Vagina (tissue), 2 donors: ENCODE measurements around the gene FUCA1. TPM values are rescaled to one million over a fixed set of nuclear protein-coding genes. Genes with fewer than 3 reads are reported as not detected.

ENCODE experiments used
- DNase-seq, 2 donors: peaks; one replicate each; pipeline ENCODE4 v3.0.0-alpha.2; 2017; ENCODE audit errors: extremely low spot score in 2 of 2
- H3K27ac ChIP-seq: fragments of 200-600 bp; sonication (generic); one replicate; pipeline ENCODE4 v1.5.1; 2019
- H3K27me3 ChIP-seq: fragments of 200-600 bp; sonication (generic); one replicate; pipeline ENCODE4 v1.5.1; 2019
- H3K36me3 ChIP-seq, 2 donors: fragments of 200-600 bp; sonication (generic); one replicate each; pipeline ENCODE4 v1.5.1; 2017 to 2019
- H3K4me1 ChIP-seq: fragments of 200-600 bp; sonication (generic); one replicate; pipeline ENCODE4 v1.5.1; 2019
- H3K4me3 ChIP-seq, 2 donors: fragments of 200-600 bp; sonication (generic); 1 replicate in 1 of 2; 2 replicates in 1 of 2; pipeline ENCODE4 v1.5.1; 2016 to 2019
- H3K9me3 ChIP-seq: fragments of 200-600 bp; sonication (generic); one replicate; pipeline ENCODE4 v1.5.1; 2019
- POLR2A ChIP-seq, 2 donors: fragments of 450-650 bp; IDR thresholded peaks; one replicate each; pipeline ENCODE4 v1.6.1; 2017; ENCODE audit warnings: antibody characterized with exemption in 2 of 2, mild to moderate bottlenecking in 2 of 2, moderate library complexity in 2 of 2
- POLR2AphosphoS5 ChIP-seq, 2 donors: sonication (generic); formaldehyde crosslinking; IDR thresholded peaks; one replicate each; pipeline ENCODE4 v1.9.0; 2017; ENCODE audit warnings: antibody characterized with exemption in 2 of 2, mild to moderate bottlenecking in 2 of 2, low read depth in 1 of 2; ENCODE audit not compliant: insufficient read depth in 1 of 2
- intact Hi-C: fragments of 100-400 bp; cut with DNase I; formaldehyde crosslinking; loops from one replicate; pipeline ENCODE4 v1.15.1; 2023
- total RNA-seq: library from RNA; depleted of rRNA; stranded (reverse); fragments of >200 nt; gene quantifications from one replicate; pipeline ENCODE4 v1.2.3, GENCODE V29; 2016
- TF ChIP-seq, protein P1 (sequence below), 3 experiments: fragments of 450-650 bp in 2 of 3; fragments of 200-600 bp in 1 of 3; sonication (generic) in 1 of 3; IDR thresholded peaks; one replicate each; pipeline ENCODE4 v1.5.1; 2017 to 2019; ENCODE audit warnings: antibody characterized with exemption in 3 of 3, mild to moderate bottlenecking in 2 of 3, moderate library complexity in 2 of 3

FUCA1 gene
- total RNA-seq, 1 donor from 2014 or later, result 10.6 TPM

DNA sequence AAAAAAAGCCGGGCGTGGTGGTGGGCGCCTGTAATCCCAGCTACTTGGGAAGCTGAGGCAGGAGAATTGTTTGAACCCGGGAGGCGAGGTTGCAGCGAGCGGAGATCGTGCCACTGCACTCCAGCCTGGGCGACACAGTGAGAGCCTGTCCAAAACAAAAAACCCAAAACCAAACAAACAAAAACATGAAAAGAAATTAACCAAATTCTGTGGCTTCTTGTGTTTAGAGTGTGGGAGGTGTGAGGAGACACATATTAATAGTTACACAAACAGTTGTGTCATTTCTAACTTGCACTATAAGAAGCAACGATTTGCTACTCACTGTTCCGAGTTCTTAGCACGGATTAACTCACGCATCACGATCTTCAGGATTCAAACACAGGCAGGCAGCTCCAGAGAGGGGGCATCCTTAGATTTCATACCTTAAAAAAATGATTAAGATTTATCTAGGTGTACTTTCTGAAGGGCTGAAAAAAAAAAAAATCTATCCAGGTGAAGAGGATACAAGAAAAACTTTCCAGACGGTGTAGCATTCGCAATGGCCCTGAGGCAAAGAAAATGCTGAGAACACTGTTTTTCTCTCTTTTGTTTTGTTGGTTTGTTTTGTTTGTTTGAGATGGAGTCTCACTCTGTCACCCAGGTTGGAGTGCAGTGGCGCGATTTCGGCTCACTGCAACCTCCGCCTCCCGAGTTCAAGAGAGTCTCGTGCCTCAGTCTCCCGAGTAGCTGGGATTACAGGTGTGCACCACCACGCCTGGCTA lies 42.1 kb downstream of the FUCA1 start:
- peak overlapping the region; percentile 89 for H3K27ac ChIP-seq
- TF ChIP-seq, protein P1, sequence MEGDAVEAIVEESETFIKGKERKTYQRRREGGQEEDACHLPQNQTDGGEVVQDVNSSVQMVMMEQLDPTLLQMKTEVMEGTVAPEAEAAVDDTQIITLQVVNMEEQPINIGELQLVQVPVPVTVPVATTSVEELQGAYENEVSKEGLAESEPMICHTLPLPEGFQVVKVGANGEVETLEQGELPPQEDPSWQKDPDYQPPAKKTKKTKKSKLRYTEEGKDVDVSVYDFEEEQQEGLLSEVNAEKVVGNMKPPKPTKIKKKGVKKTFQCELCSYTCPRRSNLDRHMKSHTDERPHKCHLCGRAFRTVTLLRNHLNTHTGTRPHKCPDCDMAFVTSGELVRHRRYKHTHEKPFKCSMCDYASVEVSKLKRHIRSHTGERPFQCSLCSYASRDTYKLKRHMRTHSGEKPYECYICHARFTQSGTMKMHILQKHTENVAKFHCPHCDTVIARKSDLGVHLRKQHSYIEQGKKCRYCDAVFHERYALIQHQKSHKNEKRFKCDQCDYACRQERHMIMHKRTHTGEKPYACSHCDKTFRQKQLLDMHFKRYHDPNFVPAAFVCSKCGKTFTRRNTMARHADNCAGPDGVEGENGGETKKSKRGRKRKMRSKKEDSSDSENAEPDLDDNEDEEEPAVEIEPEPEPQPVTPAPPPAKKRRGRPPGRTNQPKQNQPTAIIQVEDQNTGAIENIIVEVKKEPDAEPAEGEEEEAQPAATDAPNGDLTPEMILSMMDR (IDR thresholded peaks at IDR 0.05), result no peak
- TF ChIP-seq POLR2A (IDR thresholded peaks at IDR 0.05) (no peak), POLR2AphosphoS5 (IDR thresholded peaks at IDR 0.05; ENCODE audit: insufficient read depth in 1 of 2, low read depth in 1 of 2) (no peak)

GRCh38 chr1:23825076-23825761 lies 42.9 kb downstream of the FUCA1 start, which contains the start of gene HMGCL:
Gene HMGCL, minus strand, starts transcription at chr1:23825429. Its CDS starts 14 bp downstream, at chr1:23825415.
- H3K4me3 ChIP-seq, result peak within 1 kb of the TSS; percentile 89 to 96
- TF ChIP-seq POLR2A (IDR thresholded peaks at IDR 0.05) (peak in 1 of 2 donors; percentile 88), POLR2AphosphoS5 (IDR thresholded peaks at IDR 0.05; ENCODE audit: insufficient read depth in 1 of 2, low read depth in 1 of 2) (peak; percentile 94 to 97)
- TF ChIP-seq, protein P1 (IDR thresholded peaks at IDR 0.05), result no peak
- DNase-seq, result peak in 1 of 2 donors; percentile 92
- H3K27me3 ChIP-seq, result no peaks in the 10 kb centered on the region
- H3K4me1 ChIP-seq, result peaks cover 8% of the 10 kb centered on the region
- H3K9me3 ChIP-seq, result no peaks in the 10 kb centered on the region
- intact Hi-C loops, result no loop called here
- peak within 1 kb of the TSS; percentile 89 for H3K27ac ChIP-seq
- H3K36me3 ChIP-seq, result no peaks in the 10 kb centered on the region

More for the DNA sequence above, 42.1 kb downstream of the FUCA1 start:
- Histone ChIP-seq H3K9me3 (no peaks in the 10 kb centered on the region), H3K27me3 (no peaks in the 10 kb centered on the region), H3K4me3 (peak overlapping the region; percentile 89 to 96), H3K36me3 (no peaks in the 10 kb centered on the region), H3K4me1 (peaks cover 8% of the 10 kb centered on the region)
- intact Hi-C loops, result no loop called here
- no peak for DNase-seq

DNA sequence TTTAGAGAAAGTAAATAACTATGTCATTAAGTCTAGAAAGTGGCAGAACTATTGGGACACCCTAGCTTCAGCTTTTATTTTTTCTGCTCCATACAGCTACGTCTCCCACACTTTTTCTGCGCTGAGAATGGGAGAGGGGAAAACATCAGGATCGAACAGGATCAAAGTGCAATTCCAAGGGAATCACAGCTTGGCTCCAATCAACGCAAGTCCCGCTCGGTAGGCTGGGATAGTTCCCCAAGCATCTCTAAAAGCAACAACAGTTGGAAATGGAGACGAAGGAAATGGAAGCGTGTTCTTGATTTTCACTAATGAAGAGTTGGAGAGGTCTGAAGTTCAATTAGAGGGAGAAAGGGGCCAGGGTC lies 43.4 kb downstream of the FUCA1 start:
- Histone ChIP-seq H3K9me3 (no peaks in the 10 kb centered on the region), H3K27ac (peak overlapping the region; percentile 89), H3K4me3 (peak overlapping the region; percentile 89 to 96), H3K36me3 (no peaks in the 10 kb centered on the region), H3K4me1 (peaks cover 8% of the 10 kb centered on the region), H3K27me3 (no peaks in the 10 kb centered on the region)
- DNase-seq, result no peak
- TF ChIP-seq POLR2A (IDR thresholded peaks at IDR 0.05) (no peak), POLR2AphosphoS5 (IDR thresholded peaks at IDR 0.05; ENCODE audit: insufficient read depth in 1 of 2, low read depth in 1 of 2) (no peak)
- TF ChIP-seq, protein P1 (IDR thresholded peaks at IDR 0.05), result no peak
- intact Hi-C loops, result no loop called here

GRCh38 chr1:23823767-23824166 lies 44.3 kb downstream of the FUCA1 start:
- Histone ChIP-seq H3K4me3 (no peak overlapping the region), H3K4me1 (peaks cover 8% of the 10 kb centered on the region), H3K27ac (no peak overlapping the region), H3K9me3 (no peaks in the 10 kb centered on the region), H3K27me3 (no peaks in the 10 kb centered on the region), H3K36me3 (no peaks in the 10 kb centered on the region)
- no peak for DNase-seq
- TF ChIP-seq POLR2A (IDR thresholded peaks at IDR 0.05), result no peak
- TF ChIP-seq POLR2AphosphoS5 (IDR thresholded peaks at IDR 0.05; ENCODE audit: insufficient read depth in 1 of 2, low read depth in 1 of 2), result no peak
- TF ChIP-seq, protein P1 (IDR thresholded peaks at IDR 0.05), result no peak
- intact Hi-C loops, result no loop called here
